Ectodermal cell (in vitro differentiated cells): ENCODE measurements around the gene LRRC15. TPM values are rescaled to one million over a fixed set of nuclear protein-coding genes. Genes with fewer than 3 reads are reported as not detected.

Source experiments
- H3K27ac ChIP-seq: 2 replicates; pipeline ENCODE4 v1.7.0; 2013; ENCODE audit warnings: mild to moderate bottlenecking, low read depth, low read length; ENCODE audit not compliant: insufficient read depth, poor library complexity, severe bottlenecking
- H3K27me3 ChIP-seq: 2 replicates; pipeline ENCODE4 v1.7.0; 2013; ENCODE audit warnings: mild to moderate bottlenecking, low read length; ENCODE audit not compliant: insufficient read depth, control insufficient read depth, poor library complexity, severe bottlenecking
- H3K36me3 ChIP-seq: one replicate; pipeline ENCODE4 v1.7.0; 2013; ENCODE audit warnings: low read length; ENCODE audit not compliant: control insufficient read depth, insufficient read depth
- H3K4me1 ChIP-seq: one replicate; pipeline ENCODE4 v1.7.0; 2013; ENCODE audit warnings: low read length; ENCODE audit not compliant: control insufficient read depth, insufficient read depth
- H3K4me3 ChIP-seq: 2 replicates; pipeline ENCODE4 v1.7.0; 2013; ENCODE audit warnings: low read depth, low read length, control low read depth; ENCODE audit not compliant: insufficient read depth
- H3K9me3 ChIP-seq: 2 replicates; pipeline ENCODE4 v1.7.0; 2013; ENCODE audit warnings: mild to moderate bottlenecking, low read length, moderate library complexity; ENCODE audit not compliant: control insufficient read depth
- WGBS, 2 experiments: methylation state at CpG; one replicate each; pipeline ENCODE4 v1.1.7; 2013; ENCODE audit warnings: missing lambda C conversion rate in 2 of 2; 5-methylcytosine and 5-hydroxymethylcytosine counted together
- polyA plus RNA-seq, 4 experiments: library from polyadenylated mRNA; stranded (reverse); fragments of 50-300 nt; gene quantifications; one replicate each; pipeline ENCODE4 v1.2.3, GENCODE V29; 2013

LRRC15 gene
- 0.31 TPM for polyA plus RNA-seq (2013, experiment 1 of 4)
- polyA plus RNA-seq (2013, experiment 2 of 4) = 0.28 TPM
- 0.11 TPM for polyA plus RNA-seq (2013, experiment 3 of 4)
- polyA plus RNA-seq (2013, experiment 4 of 4) = 0.20 TPM

DNA sequence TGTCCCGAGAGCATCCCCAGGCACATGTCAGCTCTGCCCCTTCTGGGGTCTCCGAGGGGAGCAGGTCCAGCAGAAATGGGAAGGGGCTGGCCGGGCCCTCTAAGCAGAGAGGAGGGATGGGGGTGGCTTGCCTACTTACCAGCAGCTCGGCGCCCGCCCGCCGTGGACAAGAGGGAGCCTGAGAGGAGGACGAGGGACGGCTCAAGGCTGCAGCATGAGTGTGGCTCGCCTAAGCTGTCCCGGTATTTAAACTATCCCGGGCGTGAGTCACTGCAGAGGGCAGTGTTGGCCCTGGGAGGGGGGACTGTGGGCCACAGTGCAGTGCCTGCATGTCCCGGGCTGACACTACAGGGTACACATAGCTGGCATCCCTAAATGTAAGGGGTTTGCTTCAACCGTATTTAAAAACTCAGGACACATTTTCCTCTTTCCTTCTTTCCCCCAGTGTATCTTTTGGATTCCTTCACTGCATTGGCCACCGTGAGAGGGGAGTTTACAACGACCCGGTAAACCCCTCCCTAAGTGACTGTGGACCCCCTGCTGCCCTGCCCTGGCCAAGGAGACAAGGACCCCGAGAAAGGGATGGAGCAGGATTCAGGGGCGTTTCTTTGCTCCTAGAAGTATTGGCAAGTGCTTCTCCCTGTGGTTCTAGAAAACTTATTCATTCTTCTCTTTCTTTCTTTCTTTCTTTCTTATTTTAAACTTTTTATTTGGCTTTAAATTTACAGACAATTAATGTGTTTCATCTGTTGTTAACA, at the start of gene LRRC15:
LRRC15 (minus strand) TSS at position 222 of the 758 bp plus-strand sequence. CDS start 8,700 bp downstream, outside the sequence.
- Histone ChIP-seq H3K9me3 (no peaks in the 10 kb centered on the region), H3K27me3 (peaks cover 23% of the 10 kb centered on the region), H3K4me3 (no peak within 1 kb of the TSS), H3K4me1 (peaks cover 26% of the 10 kb centered on the region), H3K36me3 (no peaks in the 10 kb centered on the region), H3K27ac (no peak within 1 kb of the TSS)
- 17 to 19% methylated on average over 21 of the region's 21 CpGs for WGBS, 2 experiments

DNA sequence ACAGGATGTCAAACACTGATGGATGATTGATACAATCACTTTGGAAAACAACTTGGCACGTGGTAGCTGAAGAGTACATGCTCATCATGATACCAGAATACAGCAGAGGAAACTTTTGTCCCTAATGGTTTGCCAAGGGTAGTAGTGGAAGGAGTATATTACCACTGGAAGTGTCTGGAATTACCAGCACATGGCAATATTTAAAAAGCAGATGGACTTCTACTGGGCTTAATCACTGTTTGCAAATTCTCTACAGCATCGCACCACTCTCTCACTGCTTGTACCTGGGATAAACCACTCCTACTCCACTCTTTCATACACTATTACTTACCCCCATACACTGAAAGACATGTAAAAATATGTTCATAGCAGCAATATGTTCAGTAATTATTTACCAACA, 49.1 kb upstream of the LRRC15 start:
- Histone ChIP-seq H3K36me3 (peaks cover 15% of the 10 kb centered on the region), H3K9me3 (no peaks in the 10 kb centered on the region)

DNA sequence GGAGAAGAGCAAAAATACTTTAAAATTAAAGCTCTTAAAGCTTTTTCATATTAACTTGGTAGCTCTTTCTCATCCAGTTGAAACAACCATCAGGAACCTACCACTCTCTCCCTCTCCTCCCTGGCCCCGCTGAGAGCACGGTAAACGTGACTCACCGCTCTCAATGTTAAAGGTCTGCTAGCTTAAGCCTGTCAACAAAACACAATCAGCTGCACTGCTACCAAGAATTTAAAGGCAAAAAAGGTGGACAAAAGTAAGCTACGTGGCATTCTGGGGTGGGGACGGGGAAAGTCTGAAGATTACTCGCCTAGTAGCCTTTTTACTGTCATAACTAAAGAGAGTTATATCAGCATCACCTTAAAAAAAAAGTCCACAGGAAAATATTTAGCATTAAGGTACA, 37.9 kb upstream of the LRRC15 start:
- Histone ChIP-seq H3K27ac (no peak overlapping the region), H3K36me3 (peaks cover 4% of the 10 kb centered on the region), H3K9me3 (no peaks in the 10 kb centered on the region), H3K4me1 (peaks cover 5% of the 10 kb centered on the region), H3K4me3 (no peak overlapping the region), H3K27me3 (no peaks in the 10 kb centered on the region)
- 86 to 92% methylated on average over 7 of the region's 7 CpGs for WGBS, 2 experiments

More for the DNA sequence above, 49.1 kb upstream of the LRRC15 start:
- no peaks in the 10 kb centered on the region for H3K4me1 ChIP-seq
- no peak overlapping the region for H3K4me3 ChIP-seq
- 96 to 100% methylated on average over 2 of the region's 2 CpGs for WGBS, 2 experiments
- no peaks in the 10 kb centered on the region for H3K27me3 ChIP-seq
- H3K27ac ChIP-seq = no peak overlapping the region

DNA sequence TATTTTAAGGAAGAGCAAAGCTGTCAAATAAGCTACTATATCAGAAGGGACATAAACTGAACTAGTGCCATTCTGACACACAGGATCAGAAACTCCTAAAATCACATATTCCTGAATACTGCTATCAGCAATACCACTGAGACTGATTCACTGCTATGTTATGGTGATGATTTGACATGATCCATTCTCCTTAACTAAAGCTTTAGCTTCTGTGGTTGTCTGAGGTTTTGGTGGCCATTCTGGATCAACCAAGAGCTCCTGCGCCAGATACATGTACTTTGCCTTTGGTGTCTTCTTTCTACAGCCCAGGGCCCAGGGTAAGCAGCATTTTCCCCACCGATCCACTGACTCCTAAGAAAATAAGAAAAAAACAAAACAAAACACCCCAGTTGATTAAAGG, 36.2 kb upstream of the LRRC15 start:
- H3K27ac ChIP-seq = no peak overlapping the region
- no peak overlapping the region for H3K4me3 ChIP-seq
- whole genome bisulfite sequencing, 2 experiments = 87 to 94% methylated on average over 2 of the region's 2 CpGs
- H3K9me3 ChIP-seq = no peaks in the 10 kb centered on the region
- H3K36me3 ChIP-seq = peaks cover 4% of the 10 kb centered on the region
- H3K27me3 ChIP-seq = no peaks in the 10 kb centered on the region
- H3K4me1 ChIP-seq = peaks cover 5% of the 10 kb centered on the region

DNA sequence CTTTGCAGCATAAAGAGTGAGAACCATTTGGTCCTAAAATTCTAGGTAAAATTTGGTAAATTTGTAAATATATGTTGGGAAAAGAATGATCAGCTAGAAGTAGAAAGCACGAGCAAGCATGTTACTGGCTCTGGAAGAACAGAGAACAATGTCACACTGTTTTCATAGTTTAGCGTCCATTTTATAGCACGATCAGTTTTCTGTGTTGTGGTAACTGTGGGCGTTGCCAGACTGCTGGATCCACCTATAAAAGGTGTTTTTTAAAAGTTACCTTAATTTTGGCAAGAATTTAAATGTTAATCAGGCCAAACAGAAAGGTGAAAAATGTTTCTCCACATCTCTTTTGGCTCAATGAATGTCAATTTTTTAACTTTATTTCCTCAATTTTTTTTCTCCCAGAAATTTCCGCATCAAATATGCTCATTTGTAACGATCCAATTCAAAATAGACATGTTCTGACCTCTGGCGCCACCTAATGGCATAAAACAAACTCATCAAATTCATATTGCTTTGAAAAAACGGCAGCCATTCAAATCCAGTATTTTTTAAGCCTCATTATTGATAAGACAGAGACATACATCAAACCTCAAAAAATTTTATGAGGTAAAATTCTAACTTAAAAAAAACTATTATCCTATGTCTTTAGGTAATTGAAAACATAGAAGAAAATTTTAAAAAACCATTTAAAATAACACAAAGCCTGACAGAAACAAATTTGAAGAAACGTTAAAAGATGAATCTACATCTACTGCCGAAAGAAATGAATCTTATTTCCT, 35.0 kb upstream of the LRRC15 start:
- Histone ChIP-seq H3K4me3 (no peak overlapping the region), H3K27me3 (peaks cover 4% of the 10 kb centered on the region), H3K27ac (no peak overlapping the region), H3K4me1 (peaks cover 5% of the 10 kb centered on the region), H3K9me3 (no peaks in the 10 kb centered on the region), H3K36me3 (peaks cover 4% of the 10 kb centered on the region)
- 68 to 75% methylated on average over 10 of the region's 10 CpGs for WGBS, 2 experiments

DNA sequence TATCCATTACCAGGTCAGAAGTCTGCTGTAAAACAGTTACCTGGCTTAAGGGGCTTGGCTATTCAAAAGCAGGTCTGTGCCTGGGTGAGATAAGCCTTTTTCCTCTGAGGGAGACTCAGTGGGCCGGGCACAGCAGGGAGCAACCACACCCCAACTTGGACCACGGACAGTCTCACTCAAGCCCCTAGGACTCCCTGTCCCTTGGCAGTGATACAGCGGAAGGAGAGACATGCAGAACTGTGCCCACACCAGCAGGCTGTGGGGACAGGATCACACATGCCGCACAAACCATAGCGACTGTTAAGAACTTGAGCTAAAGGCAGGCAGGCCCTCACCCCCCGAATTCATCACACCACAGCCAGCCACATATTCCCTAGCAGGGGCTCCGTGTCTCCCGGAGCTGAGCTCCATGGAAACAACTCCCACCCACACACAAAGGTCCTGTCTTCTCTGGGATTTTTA, 32.4 kb upstream of the LRRC15 start:
- no peak overlapping the region for H3K27ac ChIP-seq
- 80 to 84% methylated on average over 8 of the region's 8 CpGs for WGBS, 2 experiments
- H3K4me1 ChIP-seq = peaks cover 9% of the 10 kb centered on the region
- no peaks in the 10 kb centered on the region for H3K9me3 ChIP-seq
- peaks cover 31% of the 10 kb centered on the region for H3K27me3 ChIP-seq
- H3K4me3 ChIP-seq = no peak overlapping the region
- peaks cover 4% of the 10 kb centered on the region for H3K36me3 ChIP-seq

DNA sequence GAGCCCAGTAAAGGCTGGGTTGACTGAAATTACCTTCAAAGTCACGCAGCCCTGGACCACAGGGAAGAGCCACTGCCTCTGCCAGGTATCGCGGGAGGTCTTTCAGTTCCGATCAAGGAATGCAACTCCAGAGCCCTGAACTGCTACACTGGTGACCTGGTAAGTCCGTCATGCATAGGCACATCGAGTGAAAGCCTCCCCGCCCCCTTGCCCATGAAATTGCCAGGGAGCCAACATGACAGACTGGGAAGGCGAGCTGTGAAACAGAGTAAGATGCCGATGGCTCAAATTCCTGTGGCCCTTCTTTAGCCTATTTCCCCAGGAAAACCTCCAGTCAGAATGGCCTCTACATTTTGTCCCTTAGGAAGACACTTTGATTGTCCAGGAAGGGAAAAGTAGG, 31.8 kb upstream of the LRRC15 start:
- WGBS, 2 experiments = 91 to 94% methylated on average over 9 of the region's 9 CpGs
- H3K4me3 ChIP-seq = no peak overlapping the region
- H3K36me3 ChIP-seq = peaks cover 4% of the 10 kb centered on the region

DNA sequence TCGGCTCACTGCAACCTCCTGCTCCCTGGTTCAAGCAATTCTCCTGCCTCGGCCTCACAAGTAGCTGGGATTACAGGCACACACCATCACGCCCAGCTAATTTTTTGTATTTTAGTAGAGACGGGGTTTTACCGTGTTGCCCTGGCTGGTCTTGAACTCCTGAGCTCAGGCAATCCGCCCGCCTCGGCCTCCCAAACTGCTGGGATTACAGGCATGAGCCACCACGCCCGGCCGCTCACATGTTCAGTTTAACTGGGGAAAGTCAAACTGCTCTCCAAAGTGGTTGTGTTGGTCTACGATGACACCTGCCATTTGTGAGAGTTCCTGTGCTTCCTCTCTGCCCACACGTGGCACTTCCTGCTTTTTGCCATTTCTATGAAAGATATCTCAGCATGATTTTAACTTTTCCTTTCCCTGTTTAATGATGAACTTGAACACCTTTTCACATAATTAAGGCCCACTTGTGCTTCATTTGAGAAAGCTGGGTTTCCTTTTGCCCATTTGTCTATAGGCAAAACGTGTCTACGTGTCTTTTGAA, 30.4 kb upstream of the LRRC15 start:
- H3K36me3 ChIP-seq = no peaks in the 10 kb centered on the region
- no peaks in the 10 kb centered on the region for H3K9me3 ChIP-seq
- no peak overlapping the region for H3K4me3 ChIP-seq
- H3K4me1 ChIP-seq = peaks cover 9% of the 10 kb centered on the region
- no peak overlapping the region for H3K27ac ChIP-seq
- WGBS, 2 experiments = 93 to 94% methylated on average over 15 of the region's 15 CpGs
- H3K27me3 ChIP-seq = peaks cover 50% of the 10 kb centered on the region

More for the DNA sequence above, 31.8 kb upstream of the LRRC15 start:
- Histone ChIP-seq H3K4me1 (peaks cover 9% of the 10 kb centered on the region), H3K27ac (no peak overlapping the region), H3K9me3 (no peaks in the 10 kb centered on the region), H3K27me3 (peaks cover 36% of the 10 kb centered on the region)

DNA sequence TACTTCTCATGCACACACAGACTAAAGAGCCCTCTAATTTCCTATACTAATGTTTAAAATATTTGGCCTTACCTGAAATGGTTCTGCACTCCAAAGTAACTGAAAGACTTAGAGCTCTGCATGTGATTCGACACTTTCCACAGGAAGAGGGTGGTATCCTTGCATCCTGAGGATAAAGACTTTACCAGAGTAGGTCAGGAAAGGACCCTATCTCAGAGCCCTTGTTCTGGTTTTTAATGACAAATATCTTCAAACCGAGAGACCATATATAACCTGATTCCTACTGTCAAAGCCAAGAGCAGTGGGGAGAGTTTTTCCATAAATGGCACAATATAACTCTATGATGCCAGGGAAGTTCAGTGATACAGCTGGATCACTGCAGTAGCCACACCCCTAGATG, 29.6 kb upstream of the LRRC15 start, which contains the start of gene GP5:
GP5 (minus strand) TSS at position 101 of the 400 bp plus-strand sequence. CDS start 984 bp downstream, outside the sequence.
- H3K27me3 ChIP-seq = peaks cover 58% of the 10 kb centered on the region
- no peak within 1 kb of the TSS for H3K27ac ChIP-seq
- peaks cover 9% of the 10 kb centered on the region for H3K4me1 ChIP-seq
- H3K36me3 ChIP-seq = no peaks in the 10 kb centered on the region
- no peaks in the 10 kb centered on the region for H3K9me3 ChIP-seq
- H3K4me3 ChIP-seq = peak within 1 kb of the TSS; percentile 25
- 87 to 95% methylated on average over 2 of the region's 2 CpGs for WGBS, 2 experiments
